ENCODE results near the gene HSD11B2. TPM values are rescaled to one million over a fixed set of nuclear protein-coding genes. Genes with fewer than 3 reads are reported as not detected.
A peak's percentile ranks its signal among the peaks of the same experiment; 100 is the strongest.

Gene HSD11B2
- total and polyA plus RNA-seq, 3 experiments from 2014 or later = 1.1 to 1.5 TPM; not detected in 1

DNA sequence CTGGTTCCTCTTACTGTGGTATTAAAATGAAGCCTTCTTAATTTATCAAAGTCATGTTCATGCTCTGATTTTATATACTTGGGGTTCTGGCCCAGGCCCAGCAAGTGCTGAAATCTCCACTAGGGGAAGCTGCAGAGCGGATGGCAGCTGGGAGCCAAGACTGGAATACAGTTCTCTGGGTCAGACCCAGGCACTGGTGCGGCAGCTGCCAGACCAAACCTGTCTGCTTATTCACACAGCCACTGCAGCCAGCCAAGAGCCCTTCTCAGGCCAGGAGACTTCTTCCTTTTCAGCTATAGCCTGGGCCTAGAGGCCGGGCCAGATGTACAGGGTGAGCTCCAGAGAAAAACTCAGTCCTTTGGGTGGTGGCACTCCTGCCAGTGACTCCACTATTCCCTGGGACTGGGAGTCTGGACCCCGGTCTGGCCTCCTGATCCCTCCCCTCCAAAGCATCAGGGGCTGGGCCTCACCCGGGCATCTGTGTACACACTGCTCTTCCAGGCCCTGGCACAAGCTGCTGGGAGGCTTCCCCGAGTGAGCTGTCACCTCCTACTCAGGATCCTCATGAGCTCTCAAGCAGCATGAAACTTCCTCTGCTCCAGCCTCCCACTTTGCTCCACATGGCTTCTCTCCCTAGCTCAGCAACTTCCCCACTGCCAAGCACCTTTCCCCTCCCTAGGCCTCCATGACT is 25.6 kb downstream of the HSD11B2 start:
- peaks cover 23 to 51% (median 29%) of the 10 kb centered on the region in 3 donors for H3K4me1 Mint-ChIP-seq
- Histone ChIP-seq H3K9me3 (ENCODE audit: low read length) (no peaks in the 10 kb centered on the region), H3K27ac (ENCODE audit: low read depth, low read length) (no peak overlapping the region), H3K4me1 (ENCODE audit: insufficient read depth, low read length) (peaks cover 2% of the 10 kb centered on the region), H3K36me3 (ENCODE audit: insufficient read depth, low read length) (no peaks in the 10 kb centered on the region), H3K27me3 (ENCODE audit: insufficient read depth, low read length, poor library complexity, severe bottlenecking) (no peaks in the 10 kb centered on the region), H3K4me3 (ENCODE audit: low read length) (no peak overlapping the region)
- ChIA-PET CTCF (interaction anchor here (1.1 to 1.5 kb wide), 2 partner anchors 9 to 25 kb away, joined by 4 read pairs; partner anchors contain the start of gene ATP6V0D1), POLR2A (no interaction called here)
- H3K9me3 Mint-ChIP-seq = no peaks in the 10 kb centered on the region
- H3K27ac Mint-ChIP-seq = peak overlapping the region in 5 of 8 donors; percentile 15 to 87 (median 42)
- peaks cover 0 to 2% of the 10 kb centered on the region in 2 donors for H3K27me3 Mint-ChIP-seq
- H3K4me3 Mint-ChIP-seq = no peak overlapping the region
- H3K36me3 Mint-ChIP-seq = peaks cover 0 to 56% (median 1%) of the 10 kb centered on the region in 3 donors
- no peak for DNase-seq

DNA sequence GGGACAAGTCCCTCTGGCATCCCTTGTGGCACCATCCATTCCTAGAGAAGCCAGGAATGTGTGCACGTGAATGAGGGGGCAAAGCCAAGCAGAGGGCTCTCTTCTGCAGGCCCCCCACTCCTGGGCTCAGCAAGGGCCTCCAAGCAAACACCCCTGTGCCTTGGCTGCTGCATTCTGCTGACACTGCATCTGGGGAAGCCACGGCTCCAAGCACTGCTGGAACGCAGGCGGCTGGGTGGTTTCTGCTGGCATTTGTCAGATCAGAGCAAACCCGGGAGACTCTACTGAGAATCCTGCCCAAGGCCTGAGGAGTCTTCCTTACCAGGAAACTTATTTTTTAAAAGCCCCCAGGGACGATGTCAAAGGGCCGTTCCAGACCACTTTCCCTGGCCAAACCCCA is 26.7 kb downstream of the HSD11B2 start:
- Histone ChIP-seq H3K4me3 (ENCODE audit: low read length) (no peak overlapping the region), H3K9me3 (ENCODE audit: low read length) (no peaks in the 10 kb centered on the region), H3K27me3 (ENCODE audit: insufficient read depth, low read length, poor library complexity, severe bottlenecking) (no peaks in the 10 kb centered on the region), H3K4me1 (ENCODE audit: insufficient read depth, low read length) (peaks cover 10% of the 10 kb centered on the region), H3K36me3 (ENCODE audit: insufficient read depth, low read length) (no peaks in the 10 kb centered on the region), H3K27ac (ENCODE audit: low read depth, low read length) (no peak overlapping the region)
- Mint-ChIP-seq H3K27me3 (peaks cover 0 to 2% of the 10 kb centered on the region in 2 donors), H3K4me1 (peaks cover 24 to 51% (median 29%) of the 10 kb centered on the region in 3 donors), H3K36me3 (peaks cover 0 to 54% (median 1%) of the 10 kb centered on the region in 3 donors), H3K27ac (peak overlapping the region in 1 of 8 donors; percentile 24), H3K9me3 (no peaks in the 10 kb centered on the region), H3K4me3 (no peak overlapping the region)
- DNase-seq = no peak
- ChIA-PET CTCF (interaction anchor here (1.5 kb wide), 1 partner anchor 8 kb away, joined by 4 read pairs; no protein-coding TSS in a partner anchor), POLR2A (interaction anchor here (0.6 kb wide), 1 partner anchor 529 kb away, joined by 3 read pairs; no protein-coding TSS in a partner anchor)

DNA sequence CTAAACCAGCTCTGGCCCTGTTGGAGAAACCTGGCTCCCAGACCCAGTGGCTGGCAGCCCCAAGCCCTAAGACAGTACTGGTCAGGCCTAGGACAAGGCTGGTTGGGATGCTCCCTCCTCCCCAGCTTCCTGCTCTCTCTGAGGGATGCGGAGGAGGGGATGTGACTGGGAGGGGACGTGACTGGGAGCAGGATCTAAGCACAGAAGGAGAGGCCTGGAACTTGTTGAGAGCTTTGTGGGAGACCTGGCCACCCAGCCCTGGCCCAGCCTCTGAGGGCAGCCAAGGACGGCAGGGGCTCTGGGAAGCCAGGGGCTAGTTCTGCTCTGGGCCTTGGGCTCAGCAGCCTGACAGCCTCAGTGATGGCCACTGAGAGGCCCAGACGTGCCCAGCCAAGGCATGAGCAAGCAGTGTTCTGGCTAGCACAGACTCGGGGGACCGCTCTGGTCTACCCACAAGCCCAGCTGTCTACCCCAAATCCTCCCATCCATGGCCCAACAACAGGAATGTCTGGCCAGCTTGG is 27.3 kb downstream of the HSD11B2 start:
- no peaks in the 10 kb centered on the region for H3K27me3 ChIP-seq (ENCODE audit: insufficient read depth, low read length, poor library complexity, severe bottlenecking)
- CTCF ChIA-PET = no interaction called here
- no peak overlapping the region for H3K4me3 ChIP-seq (ENCODE audit: low read length)
- POLR2A ChIA-PET = no interaction called here
- no peaks in the 10 kb centered on the region for H3K9me3 ChIP-seq (ENCODE audit: low read length)
- Mint-ChIP-seq H3K4me3 (no peak overlapping the region), H3K9me3 (no peaks in the 10 kb centered on the region), H3K36me3 (peaks cover 0 to 52% (median 1%) of the 10 kb centered on the region in 3 donors), H3K27me3 (peaks cover 0 to 2% of the 10 kb centered on the region in 2 donors), H3K4me1 (peaks cover 24 to 51% (median 29%) of the 10 kb centered on the region in 3 donors), H3K27ac (peak overlapping the region in 1 of 8 donors; percentile 47)
- peaks cover 10% of the 10 kb centered on the region for H3K4me1 ChIP-seq (ENCODE audit: insufficient read depth, low read length)
- H3K27ac ChIP-seq (ENCODE audit: low read depth, low read length) = no peak overlapping the region
- H3K36me3 ChIP-seq (ENCODE audit: insufficient read depth, low read length) = no peaks in the 10 kb centered on the region
- DNase-seq = no peak

DNA sequence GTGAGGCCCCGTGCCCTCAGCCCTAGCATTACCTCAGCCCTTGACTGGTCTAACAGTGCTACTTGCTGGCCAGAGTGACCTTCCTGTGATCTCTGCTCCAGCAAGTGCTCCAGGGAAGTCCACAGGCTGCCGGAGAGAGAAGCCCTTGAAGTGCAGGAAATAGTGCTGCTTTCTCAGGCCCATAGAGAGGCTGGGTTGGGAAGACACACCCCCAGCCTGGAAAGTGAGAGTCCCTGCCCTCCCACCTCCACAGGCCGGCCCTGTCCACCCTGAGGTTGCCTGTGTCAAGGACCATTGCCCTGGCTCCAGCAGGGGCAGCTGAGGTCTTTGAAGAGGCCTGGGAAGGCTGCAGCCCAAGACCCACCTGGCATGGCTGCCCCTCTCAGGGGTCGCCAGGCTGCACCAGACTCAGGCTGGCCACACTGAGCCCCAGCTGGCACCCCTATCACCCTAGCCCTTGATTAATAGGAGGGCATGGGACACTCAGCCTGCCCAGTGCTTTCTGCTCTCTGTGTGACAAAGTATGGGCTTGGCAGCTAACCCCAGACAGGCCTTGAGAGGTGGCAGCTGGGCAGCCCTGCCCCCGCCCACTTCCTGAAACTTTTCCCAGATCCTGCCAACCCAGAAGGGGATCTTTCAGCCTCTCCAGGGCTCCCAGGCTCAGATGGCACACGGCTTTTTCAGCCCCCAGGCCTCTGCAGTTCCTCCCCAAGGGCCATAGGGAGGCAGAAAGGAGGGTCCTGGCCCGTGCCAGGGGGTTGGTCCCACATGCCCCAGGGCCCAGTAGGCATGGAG is 28.3 kb downstream of the HSD11B2 start:
- no peaks in the 10 kb centered on the region for H3K36me3 ChIP-seq (ENCODE audit: insufficient read depth, low read length)
- peak overlapping the region in 4 of 8 donors; percentile 34 to 86 (median 68) for H3K27ac Mint-ChIP-seq
- peaks cover 0 to 2% of the 10 kb centered on the region in 2 donors for H3K27me3 Mint-ChIP-seq
- H3K9me3 Mint-ChIP-seq = no peaks in the 10 kb centered on the region
- no peaks in the 10 kb centered on the region for H3K27me3 ChIP-seq (ENCODE audit: insufficient read depth, low read length, poor library complexity, severe bottlenecking)
- CTCF ChIA-PET = no interaction called here
- H3K4me3 Mint-ChIP-seq = no peak overlapping the region
- no peak overlapping the region for H3K4me3 ChIP-seq (ENCODE audit: low read length)
- H3K36me3 Mint-ChIP-seq = peaks cover 0 to 47% (median 0%) of the 10 kb centered on the region in 3 donors
- peak overlapping the region; percentile 43 for H3K27ac ChIP-seq (ENCODE audit: low read depth, low read length)
- POLR2A ChIA-PET = no interaction called here
- H3K4me1 ChIP-seq (ENCODE audit: insufficient read depth, low read length) = peaks cover 10% of the 10 kb centered on the region
- DNase-seq = no peak
- no peaks in the 10 kb centered on the region for H3K9me3 ChIP-seq (ENCODE audit: low read length)
- peaks cover 24 to 50% (median 26%) of the 10 kb centered on the region in 3 donors for H3K4me1 Mint-ChIP-seq

DNA sequence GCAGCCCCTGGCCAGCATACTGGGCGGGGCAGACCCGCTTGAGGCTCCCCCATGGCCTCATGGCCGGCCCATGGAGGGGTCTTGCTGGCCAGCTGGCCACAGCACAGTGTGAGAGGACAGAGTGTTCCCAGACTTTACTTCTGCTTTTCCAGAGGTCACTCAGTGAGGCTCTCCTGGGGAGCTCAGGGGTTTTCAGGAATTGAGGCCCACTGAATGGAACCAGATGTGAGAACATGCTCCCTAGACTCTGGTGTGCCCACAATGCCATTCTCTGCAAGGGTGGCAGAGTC is 28.9 kb downstream of the HSD11B2 start:
- no peak overlapping the region for H3K4me3 ChIP-seq (ENCODE audit: low read length)
- DNase-seq = no peak
- H3K36me3 Mint-ChIP-seq = peaks cover 0 to 43% (median 0%) of the 10 kb centered on the region in 3 donors
- H3K27me3 Mint-ChIP-seq = peaks cover 0 to 2% of the 10 kb centered on the region in 2 donors
- H3K27me3 ChIP-seq (ENCODE audit: insufficient read depth, low read length, poor library complexity, severe bottlenecking) = no peaks in the 10 kb centered on the region
- CTCF ChIA-PET = no interaction called here
- POLR2A ChIA-PET = no interaction called here
- H3K36me3 ChIP-seq (ENCODE audit: insufficient read depth, low read length) = no peaks in the 10 kb centered on the region
- no peak overlapping the region for H3K27ac Mint-ChIP-seq
- H3K9me3 ChIP-seq (ENCODE audit: low read length) = no peaks in the 10 kb centered on the region
- no peak overlapping the region for H3K4me3 Mint-ChIP-seq
- H3K4me1 Mint-ChIP-seq = peaks cover 24 to 49% (median 24%) of the 10 kb centered on the region in 3 donors
- peak overlapping the region; percentile 43 for H3K27ac ChIP-seq (ENCODE audit: low read depth, low read length)
- no peaks in the 10 kb centered on the region for H3K9me3 Mint-ChIP-seq
- H3K4me1 ChIP-seq (ENCODE audit: insufficient read depth, low read length) = peaks cover 10% of the 10 kb centered on the region

DNA sequence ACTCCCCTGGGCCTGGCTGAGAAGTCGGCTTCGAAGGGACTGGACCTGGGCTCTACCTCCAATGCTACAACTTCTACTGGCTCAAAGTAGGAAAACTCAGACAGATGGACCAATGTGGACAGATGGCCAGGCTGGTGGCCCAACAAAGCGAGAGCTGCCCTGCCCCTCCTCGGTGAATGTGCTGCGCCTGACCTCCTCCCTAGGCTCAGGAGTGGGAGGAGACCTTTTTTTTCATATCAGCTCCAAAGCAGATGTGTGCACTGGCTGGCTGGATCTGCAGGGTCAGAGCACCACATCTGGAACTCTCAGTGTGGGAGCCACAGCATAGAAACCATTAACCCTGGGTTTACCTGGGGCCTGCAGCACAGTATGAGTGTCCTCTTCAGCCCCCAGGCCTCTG is 29.2 kb downstream of the HSD11B2 start:
- POLR2A ChIA-PET = no interaction called here
- no peaks in the 10 kb centered on the region for H3K36me3 ChIP-seq (ENCODE audit: insufficient read depth, low read length)

DNA sequence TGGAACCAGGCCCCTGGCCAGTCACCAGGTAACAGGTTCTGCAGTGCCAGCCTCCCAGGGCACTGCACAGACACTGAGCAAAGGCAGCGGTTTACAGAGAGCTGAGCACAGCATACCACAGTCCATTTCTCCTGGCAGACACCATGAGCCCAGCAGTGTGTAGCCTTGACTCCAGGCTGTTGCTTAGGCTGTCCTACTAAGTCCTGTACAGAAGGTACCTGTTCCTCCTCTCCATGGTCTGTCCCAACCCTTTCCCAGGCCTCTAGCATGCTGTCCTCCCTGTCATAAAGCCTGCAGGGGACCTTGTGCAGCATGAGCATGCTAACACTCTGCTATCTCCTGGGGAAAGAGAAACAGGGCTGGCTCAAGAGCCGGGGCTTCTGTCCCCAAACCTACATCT is 30.0 kb downstream of the HSD11B2 start:
- peaks cover 27 to 52% (median 30%) of the 10 kb centered on the region in 3 donors for H3K4me1 Mint-ChIP-seq
- H3K4me3 ChIP-seq (ENCODE audit: low read length) = no peak overlapping the region
- CTCF ChIA-PET = interaction anchor here (1.4 kb wide), 1 partner anchor 14 kb away, joined by 3 read pairs; no protein-coding TSS in a partner anchor
- H3K27me3 ChIP-seq (ENCODE audit: insufficient read depth, low read length, poor library complexity, severe bottlenecking) = no peaks in the 10 kb centered on the region
- H3K4me1 ChIP-seq (ENCODE audit: insufficient read depth, low read length) = peaks cover 18% of the 10 kb centered on the region
- no peaks in the 10 kb centered on the region for H3K9me3 ChIP-seq (ENCODE audit: low read length)
- no peaks in the 10 kb centered on the region for H3K9me3 Mint-ChIP-seq
- H3K36me3 Mint-ChIP-seq = peaks cover 0 to 38% (median 0%) of the 10 kb centered on the region in 3 donors
- no peak overlapping the region for H3K27ac Mint-ChIP-seq
- H3K27ac ChIP-seq (ENCODE audit: low read depth, low read length) = no peak overlapping the region
- POLR2A ChIA-PET = no interaction called here
- DNase-seq = no peak
- H3K27me3 Mint-ChIP-seq = peaks cover 0 to 2% of the 10 kb centered on the region in 2 donors
- H3K36me3 ChIP-seq (ENCODE audit: insufficient read depth, low read length) = no peaks in the 10 kb centered on the region
- no peak overlapping the region for H3K4me3 Mint-ChIP-seq

More for the DNA sequence above, 29.2 kb downstream of the HSD11B2 start:
- CTCF ChIA-PET = no interaction called here
- peak overlapping the region in 1 of 8 donors; percentile 83 for H3K27ac Mint-ChIP-seq
- Histone ChIP-seq H3K4me3 (ENCODE audit: low read length) (no peak overlapping the region), H3K27me3 (ENCODE audit: insufficient read depth, low read length, poor library complexity, severe bottlenecking) (no peaks in the 10 kb centered on the region), H3K4me1 (ENCODE audit: insufficient read depth, low read length) (peaks cover 10% of the 10 kb centered on the region), H3K9me3 (ENCODE audit: low read length) (no peaks in the 10 kb centered on the region), H3K27ac (ENCODE audit: low read depth, low read length) (no peak overlapping the region)
- H3K27me3 Mint-ChIP-seq = peaks cover 0 to 2% of the 10 kb centered on the region in 2 donors
- no peak for DNase-seq
- H3K36me3 Mint-ChIP-seq = peaks cover 0 to 43% (median 0%) of the 10 kb centered on the region in 3 donors
- peaks cover 24 to 49% (median 25%) of the 10 kb centered on the region in 3 donors for H3K4me1 Mint-ChIP-seq
- H3K4me3 Mint-ChIP-seq = no peak overlapping the region
- H3K9me3 Mint-ChIP-seq = no peaks in the 10 kb centered on the region
